BJ (cell line): ENCODE measurements around the gene DMD. TPM values are rescaled to one million over a fixed set of nuclear protein-coding genes. Genes with fewer than 3 reads are reported as not detected.

Experiments used
- CTCF ChIA-PET: fragments of 350-600 bp; formaldehyde crosslinking; extraction: SDS; loops from one replicate; lab custom pipeline; 2021; ENCODE audit warnings: antibody characterized with exemption, inconsistent platforms; lab: Yijun Ruan, JAX
- POLR2A ChIA-PET: fragments of 300-600 bp; sonication (Branson Sonifier 250); formaldehyde crosslinking; extraction: SDS; loops from one replicate; lab custom pipeline; 2021; ENCODE audit warnings: antibody characterized with exemption; lab: Charles Lee
- DNase-seq: peaks from one replicate; pipeline ENCODE4 v3.0.0-alpha.2; 2011; ENCODE audit warnings: low read depth
- H3K27me3 ChIP-seq: 2 replicates; pipeline ENCODE4 v1.6.0; 2011; ENCODE audit warnings: low read length; ENCODE audit not compliant: control insufficient read depth, insufficient read depth
- H3K36me3 ChIP-seq: 2 replicates; pipeline ENCODE4 v1.5.1; 2011; ENCODE audit warnings: low read length; ENCODE audit not compliant: control insufficient read depth, insufficient read depth
- H3K4me3 ChIP-seq: 2 replicates; pipeline ENCODE4 v1.5.1; 2011; ENCODE audit warnings: low read depth, mild to moderate bottlenecking, control low read depth, low read length
- polyA plus RNA-seq: library from polyadenylated mRNA; depleted of rRNA; stranded (reverse); fragments of >200 nt; gene quantifications from 2 replicates; pipeline ENCODE4 v1.2.3, GENCODE V29; 2011
- TF ChIP-seq, protein P1 (sequence below): IDR thresholded peaks from 2 replicates; pipeline ENCODE4 v1.5.1; 2011; ENCODE audit warnings: low read depth, mild to moderate bottlenecking, control low read depth, inconsistent platforms, low read length, moderate library complexity; ENCODE audit not compliant: insufficient read depth

Gene DMD
- polyA plus RNA-seq, 1 experiment, result 12.5 TPM

GRCh38 chrX:32894679-32895078 lies 316.7 kb downstream of the DMD start:
- no peaks in the 10 kb centered on the region for H3K27me3 ChIP-seq
- TF ChIP-seq, protein P1, sequence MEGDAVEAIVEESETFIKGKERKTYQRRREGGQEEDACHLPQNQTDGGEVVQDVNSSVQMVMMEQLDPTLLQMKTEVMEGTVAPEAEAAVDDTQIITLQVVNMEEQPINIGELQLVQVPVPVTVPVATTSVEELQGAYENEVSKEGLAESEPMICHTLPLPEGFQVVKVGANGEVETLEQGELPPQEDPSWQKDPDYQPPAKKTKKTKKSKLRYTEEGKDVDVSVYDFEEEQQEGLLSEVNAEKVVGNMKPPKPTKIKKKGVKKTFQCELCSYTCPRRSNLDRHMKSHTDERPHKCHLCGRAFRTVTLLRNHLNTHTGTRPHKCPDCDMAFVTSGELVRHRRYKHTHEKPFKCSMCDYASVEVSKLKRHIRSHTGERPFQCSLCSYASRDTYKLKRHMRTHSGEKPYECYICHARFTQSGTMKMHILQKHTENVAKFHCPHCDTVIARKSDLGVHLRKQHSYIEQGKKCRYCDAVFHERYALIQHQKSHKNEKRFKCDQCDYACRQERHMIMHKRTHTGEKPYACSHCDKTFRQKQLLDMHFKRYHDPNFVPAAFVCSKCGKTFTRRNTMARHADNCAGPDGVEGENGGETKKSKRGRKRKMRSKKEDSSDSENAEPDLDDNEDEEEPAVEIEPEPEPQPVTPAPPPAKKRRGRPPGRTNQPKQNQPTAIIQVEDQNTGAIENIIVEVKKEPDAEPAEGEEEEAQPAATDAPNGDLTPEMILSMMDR, result no peak
- ChIA-PET CTCF (no interaction called here), POLR2A (no interaction called here)
- H3K4me3 ChIP-seq, result no peak overlapping the region
- no peaks in the 10 kb centered on the region for H3K36me3 ChIP-seq
- DNase-seq, result no peak

DNA sequence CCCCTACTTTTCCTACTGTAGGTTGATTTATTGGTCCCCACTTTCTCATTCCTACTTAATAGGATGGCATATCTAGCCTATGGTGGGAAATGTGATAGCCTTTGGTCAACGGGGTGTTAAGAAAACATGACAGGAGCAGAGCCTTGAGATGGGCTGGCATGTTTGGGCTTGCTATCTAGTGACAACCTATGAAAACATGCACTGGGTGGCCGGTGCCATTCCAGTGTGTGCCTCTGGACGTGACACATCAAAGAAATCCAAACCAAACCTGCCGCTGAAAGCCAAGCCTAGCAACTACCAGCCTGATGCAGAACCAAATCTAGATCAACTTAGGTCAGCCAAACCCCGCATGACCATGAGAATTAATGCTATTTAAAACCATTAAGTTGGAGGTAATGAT lies 317.6 kb downstream of the DMD start:
- H3K4me3 ChIP-seq, result no peak overlapping the region
- ChIA-PET CTCF (no interaction called here), POLR2A (no interaction called here)
- TF ChIP-seq, protein P1, result no peak
- no peak for DNase-seq
- no peaks in the 10 kb centered on the region for H3K27me3 ChIP-seq
- H3K36me3 ChIP-seq, result no peaks in the 10 kb centered on the region

- TF ChIP-seq, protein P1, result no peak
- no peak overlapping the region for H3K4me3 ChIP-seq
- CTCF ChIA-PET, result no interaction called here
- no peaks in the 10 kb centered on the region for H3K27me3 ChIP-seq
- no peak for DNase-seq
- H3K36me3 ChIP-seq, result no peaks in the 10 kb centered on the region
- POLR2A ChIA-PET, result no interaction called here
Observed at GRCh38 chrX:32877592-32877991, 333.8 kb downstream of the DMD start.

DNA sequence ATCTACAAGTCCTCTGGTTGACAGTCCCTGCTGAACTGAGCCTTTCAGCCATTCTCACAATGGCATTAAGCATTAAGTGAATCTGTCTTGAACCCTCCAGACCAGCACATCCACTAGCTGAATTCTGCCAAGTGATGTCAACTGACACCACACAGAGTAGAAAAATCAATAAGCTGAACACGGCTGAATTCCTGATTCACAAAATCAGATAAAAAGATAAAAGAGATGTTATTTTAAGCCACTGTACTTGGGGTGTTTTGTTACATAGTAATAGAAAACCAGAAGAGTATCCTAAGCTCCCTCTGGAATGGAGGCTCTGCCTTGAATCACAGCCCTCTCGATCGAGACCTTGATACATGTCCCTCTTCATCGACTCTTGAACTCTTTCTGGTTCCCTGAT lies 336.5 kb downstream of the DMD start:
- ChIA-PET POLR2A (no interaction called here), CTCF (no interaction called here)
- DNase-seq, result no peak
- H3K36me3 ChIP-seq, result no peaks in the 10 kb centered on the region
- H3K4me3 ChIP-seq, result no peak overlapping the region
- TF ChIP-seq, protein P1, result no peak
- no peaks in the 10 kb centered on the region for H3K27me3 ChIP-seq

DNA sequence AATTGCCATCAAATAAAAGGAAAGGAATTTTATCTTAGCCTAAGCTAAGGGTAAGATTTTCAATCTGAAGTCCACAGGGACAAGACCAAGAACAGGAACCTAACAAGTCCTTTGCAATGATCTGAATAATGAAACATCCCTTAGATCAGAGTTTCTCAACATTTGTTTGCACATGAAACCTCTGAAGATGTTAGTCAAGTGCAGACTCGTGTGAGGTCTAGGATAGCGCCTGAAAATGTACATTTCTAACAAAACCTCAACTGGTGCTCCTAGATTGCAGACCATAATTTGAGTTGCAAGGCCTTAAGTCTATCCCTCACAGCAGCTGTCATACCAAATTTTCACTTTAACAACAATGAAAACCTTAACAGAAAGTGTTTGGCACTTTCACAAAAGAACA lies 337.6 kb downstream of the DMD start:
- H3K27me3 ChIP-seq, result no peaks in the 10 kb centered on the region
- ChIA-PET CTCF (no interaction called here), POLR2A (no interaction called here)
- TF ChIP-seq, protein P1, result no peak
- no peaks in the 10 kb centered on the region for H3K36me3 ChIP-seq
- H3K4me3 ChIP-seq, result no peak overlapping the region
- DNase-seq, result no peak
